HG02884 (cell line): ENCODE measurements around the gene AMOTL2.

Source experiments
- ATAC-seq: cut with Tn5 transposase; IDR thresholded peaks from one replicate; pipeline ENCODE4 v1.9.1; 2021; ENCODE audit warnings: mild to moderate bottlenecking, moderate library complexity; ENCODE audit not compliant: unreplicated experiment

AMOTL2 gene

DNA sequence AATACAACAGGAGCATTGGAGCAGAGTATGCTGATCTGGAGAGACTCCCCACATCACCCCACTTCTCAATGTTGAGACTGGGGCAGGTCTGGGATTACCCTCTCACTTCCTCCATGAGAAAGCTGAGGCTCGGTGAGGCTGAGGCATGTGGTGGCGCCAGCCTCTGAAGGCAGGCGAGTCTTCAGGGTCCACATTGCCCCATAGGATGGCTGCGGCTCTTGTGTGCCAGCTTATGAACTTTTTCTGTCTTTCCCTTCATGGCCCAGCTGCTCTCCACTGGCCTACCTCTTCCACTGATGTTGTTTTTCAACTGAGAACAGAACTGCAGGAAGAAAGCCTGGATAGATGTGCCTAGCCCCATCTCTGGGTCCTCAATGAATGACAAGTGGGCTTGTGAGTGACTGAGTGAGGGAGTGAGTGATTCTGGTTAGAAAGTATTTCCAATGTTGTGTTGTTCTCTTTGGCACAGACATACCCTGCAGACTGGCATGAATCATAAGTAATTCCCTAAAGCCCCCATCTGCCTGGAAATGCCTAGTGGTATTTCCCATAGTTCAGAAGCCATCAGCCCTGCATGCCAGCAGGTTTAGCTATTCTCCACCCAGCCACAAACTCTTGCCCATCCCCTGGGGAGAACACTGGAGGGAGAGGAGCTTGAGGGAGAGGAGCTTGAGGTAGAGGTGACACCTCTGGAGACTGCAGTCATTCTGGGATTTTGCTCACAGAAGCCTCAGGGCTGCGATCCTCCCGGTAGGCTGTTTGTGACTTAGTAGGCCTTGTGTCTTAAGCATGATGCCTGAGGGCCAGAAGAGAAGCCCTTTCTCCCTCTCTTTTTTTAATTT, 56.9 kb downstream of the AMOTL2 start:
- ATAC-seq, result no peak

DNA sequence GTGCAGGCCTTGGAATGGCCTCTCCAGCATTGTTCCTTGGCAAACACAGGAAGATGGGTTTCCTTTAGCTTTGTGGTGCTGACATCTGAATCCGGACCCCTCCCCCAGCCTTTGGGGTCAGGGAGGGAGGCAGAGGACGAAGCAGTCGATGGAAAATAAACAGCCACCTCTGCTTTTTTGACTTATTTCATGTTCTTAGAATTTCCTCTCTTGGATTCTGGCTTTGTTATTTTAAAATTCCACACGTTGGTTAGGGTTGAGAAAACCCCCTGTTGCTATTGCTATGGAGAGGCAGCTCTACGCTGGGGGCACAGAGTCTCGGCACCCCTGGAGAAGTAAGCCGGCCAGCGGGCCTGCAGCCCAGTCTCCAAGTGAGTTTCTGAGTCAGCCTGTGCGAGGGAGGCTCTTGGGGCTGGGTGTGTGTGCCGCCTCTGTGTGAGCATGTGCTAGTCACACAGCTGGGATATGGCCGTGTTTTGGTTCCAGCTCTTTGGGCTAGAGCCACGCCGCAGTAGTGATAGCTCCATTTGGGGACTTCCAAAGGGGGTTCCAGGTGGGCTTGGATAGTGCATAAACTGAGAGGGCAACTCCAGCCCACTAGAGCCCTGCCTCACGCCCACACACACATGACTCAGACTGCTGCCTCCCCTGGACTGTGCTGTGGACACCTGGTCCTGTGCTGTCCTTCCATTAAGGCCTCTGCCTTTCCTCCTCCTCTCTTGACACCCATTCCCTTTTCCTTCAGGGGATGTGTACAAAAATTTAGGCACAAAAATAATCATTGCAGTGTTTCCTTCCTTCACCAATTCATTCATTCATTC, 58.8 kb downstream of the AMOTL2 start:
- no peak for ATAC-seq

DNA sequence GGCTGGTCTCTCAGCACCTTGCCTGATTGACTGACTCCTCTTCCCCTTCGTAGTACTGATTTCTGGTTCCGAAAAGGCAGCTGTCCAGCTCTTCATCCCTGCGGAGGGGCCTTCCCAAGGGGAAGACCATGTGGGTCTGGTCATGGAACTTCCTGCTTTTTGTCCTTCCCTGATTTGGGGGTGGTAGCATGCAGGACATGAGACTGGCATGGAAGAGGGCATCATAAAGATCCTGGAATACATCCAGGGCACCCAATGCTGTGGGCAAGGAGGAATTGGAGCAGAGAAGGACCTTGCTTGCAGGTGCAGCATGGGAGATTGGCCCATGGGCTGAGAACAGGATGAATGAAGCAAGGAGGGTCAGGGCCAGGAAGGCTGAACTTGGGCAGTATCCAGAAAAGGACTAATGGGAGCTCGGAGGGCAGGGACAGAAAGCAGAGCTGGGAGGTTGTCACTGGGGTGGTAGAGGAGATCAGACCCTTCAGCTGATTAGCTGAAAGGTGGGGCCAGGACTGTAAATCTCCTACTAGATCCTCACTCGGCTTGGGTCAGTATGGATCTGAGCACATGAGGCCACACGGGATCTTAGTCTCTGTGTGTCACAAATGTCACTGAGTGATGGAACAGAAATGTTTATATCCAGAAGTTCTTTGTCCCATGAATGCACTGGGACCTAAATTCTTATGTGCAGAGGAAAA, 59.5 kb downstream of the AMOTL2 start:
- no peak for ATAC-seq

DNA sequence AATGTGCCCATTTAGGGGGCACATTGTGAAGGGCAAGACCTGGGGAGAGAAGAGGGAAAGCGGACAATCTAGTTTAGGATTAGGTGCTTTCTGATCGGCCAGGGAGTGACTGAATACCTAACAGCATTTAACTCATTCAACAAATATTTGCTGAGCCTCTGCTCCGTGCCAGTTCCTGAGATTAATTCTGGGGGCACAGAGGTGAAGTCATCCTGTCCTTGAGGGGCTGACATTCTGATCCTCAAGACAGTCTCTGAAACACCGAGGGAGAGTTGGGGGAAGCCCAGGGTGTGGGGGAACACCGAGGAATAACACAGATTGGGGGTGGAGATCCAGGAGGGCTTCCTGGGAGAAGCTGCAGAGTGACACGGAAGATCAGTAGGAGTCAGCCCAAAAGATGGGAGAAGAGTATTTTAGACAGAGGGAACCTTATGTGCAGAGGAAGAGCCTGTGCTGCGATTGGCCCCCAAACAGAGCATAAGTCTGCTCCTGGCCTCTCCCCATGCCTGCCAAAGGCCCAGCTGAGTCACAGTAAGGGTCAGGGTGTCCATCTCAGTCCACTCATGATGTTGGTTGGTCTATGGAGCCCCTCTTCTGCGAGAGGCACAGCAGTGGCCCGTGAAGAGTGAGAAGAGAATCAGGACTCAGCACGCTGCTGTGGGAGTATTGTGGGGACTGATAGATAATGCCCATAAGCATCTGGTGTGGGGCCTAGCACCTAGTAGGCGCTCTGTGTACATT, 60.2 kb downstream of the AMOTL2 start:
- ATAC-seq, result no peak

DNA sequence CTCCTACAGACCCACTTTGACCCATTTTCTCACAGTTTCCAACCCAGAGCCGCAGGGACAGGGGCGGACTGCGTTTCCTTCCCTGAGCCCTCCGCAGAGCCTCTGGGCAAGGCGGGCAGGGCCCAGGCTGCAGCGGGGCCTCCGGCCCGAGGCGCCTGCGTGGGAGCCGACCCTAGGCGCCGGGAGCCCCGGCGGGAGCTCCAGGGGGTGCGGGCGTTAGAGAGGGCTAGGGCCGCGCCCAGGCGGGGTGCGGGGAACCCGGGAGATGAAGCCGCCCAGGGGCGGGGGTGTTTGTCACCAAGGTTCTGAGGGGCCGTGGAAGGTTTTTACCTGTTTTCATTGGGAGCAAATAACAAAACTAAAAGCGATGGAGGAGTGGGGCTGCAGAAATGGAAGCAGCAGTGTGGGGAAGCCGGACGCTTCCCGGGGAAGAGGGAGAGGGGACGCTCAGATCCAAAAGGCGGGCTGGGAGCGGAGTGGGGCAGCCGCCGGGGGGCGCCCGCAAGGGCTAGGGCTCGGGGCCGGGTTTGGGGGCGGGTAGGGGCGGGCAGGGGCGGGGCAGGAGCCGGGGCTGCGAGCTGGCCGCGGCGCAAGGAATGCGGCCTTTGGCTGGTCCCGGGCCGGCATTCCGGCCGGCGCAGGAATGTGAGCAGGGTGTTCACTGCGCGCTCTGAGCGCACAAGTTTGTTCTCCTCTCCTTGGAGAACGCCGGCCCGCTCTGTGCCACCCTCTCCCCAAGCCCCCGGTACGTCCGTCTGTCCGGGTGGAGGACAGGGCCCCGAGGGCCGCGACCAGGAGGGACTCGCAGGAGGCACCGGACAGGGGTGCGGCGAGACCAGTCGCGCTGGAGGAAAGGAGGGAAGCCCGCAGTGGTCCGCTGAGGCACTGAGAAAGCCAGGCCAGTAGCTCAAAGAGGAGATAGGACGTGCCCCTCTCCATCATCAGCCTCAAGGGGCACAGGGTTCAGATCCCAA, 61.1 kb downstream of the AMOTL2 start:
- no peak for ATAC-seq

DNA sequence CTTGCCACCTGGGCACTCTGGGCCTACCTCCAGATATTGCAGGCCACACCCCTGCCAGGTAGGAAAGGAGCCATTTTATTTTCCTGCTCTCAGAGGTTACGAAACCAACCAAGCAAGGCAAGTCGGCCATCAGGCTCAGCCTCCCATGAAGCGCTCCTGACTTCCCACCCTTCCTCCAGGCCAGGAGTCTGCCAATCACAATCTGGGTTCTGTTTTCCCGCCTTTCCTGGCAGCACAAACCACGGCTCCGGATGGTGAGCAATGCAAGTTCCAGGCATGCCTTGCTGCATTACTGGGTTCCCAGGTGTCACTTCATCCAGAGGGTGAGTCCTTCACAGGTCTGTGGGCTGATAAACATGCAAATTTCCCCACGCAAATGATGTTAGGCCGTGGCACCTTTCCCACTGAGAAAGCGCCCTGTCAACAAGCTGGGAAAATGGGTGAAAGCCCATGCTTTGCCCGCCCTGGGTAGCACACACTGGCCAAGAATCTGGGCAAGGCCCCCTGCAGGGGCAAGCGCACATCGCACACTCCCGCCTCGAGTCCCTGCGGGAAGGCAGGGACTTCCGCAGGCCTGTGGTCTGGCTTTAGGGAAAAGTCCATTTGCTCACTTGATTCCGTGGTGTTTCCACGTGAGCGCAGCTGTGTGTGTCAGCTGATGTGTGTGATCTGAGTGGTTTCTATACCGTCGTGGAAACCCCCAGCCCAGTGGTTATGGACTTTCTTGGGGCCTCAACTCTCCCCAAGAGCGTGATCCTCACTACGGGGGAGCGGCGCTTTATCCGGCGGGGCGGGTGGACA, 62.0 kb downstream of the AMOTL2 start:
- ATAC-seq, result no peak

DNA sequence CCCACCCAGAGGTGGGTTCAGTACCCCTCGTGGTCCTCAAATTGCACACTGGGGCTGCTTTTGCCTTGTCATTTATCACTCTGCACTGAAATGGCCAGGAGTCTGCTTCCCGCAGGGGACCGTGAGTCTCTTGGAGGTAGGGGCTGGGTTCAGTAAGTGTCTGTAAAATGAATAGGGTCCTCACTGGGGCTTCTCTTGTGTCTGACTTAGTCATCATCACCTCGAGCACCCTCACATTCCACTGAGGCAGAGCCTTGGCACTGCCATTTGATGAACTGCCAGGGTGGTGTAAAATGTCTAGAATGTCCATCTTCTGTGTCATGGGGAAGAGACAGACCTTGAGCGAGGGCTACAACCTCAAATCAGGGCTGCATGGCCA, 62.6 kb downstream of the AMOTL2 start:
- ATAC-seq, result no peak

DNA sequence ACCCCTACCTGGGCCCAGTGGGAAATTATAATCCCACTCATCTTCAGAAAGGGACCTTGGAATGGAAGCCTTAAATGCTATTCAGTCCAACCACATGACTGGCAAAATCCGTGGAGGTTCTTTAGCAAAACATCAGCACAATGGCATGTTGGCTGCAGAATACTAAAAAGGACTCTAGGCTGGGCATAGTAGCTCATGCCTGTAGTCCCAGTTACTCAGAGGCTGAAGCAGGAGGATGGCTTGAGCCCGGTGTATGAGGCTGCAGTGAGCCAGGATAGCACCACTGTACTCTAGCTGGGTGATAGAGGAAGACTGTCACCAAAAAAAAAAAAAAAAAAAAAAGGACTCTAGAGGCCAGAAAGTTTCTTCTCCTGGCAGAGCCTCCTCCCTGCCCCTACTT, 63.0 kb downstream of the AMOTL2 start:
- ATAC-seq, result no peak

DNA sequence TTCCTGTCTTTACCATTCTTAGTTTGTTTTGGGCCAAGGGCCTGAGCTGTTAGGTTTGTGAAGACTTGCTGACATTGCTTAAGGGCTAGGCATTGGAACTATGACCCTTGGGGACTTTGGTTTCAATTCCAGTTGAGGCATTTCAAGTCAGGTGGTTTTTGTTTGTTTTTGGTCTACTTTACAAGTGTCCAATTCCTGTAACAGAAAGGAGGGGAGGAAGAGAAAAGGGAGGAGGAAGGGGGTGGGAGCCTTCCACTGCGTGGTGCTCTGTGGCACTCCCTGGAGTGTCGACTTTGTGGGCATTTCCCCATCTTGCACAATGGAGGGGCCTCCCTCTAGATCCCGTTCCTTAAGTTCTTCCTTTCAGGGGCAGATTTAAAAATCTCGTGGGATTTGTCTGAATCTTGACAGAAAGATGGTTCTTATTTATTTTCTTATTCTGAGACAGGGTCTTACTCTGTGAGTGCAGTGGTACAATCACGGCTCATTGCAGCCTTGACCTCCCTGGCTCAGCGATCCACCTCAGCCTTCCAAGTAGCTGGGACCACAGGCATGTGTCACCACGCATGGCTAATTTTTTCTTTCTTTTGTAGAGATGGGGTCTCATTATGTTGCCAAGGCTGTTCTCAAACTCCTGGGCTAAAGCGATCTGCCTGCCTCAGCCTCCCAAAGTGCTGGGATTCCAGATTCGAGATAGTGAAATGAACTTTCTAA, 64.1 kb downstream of the AMOTL2 start:
- no peak for ATAC-seq

DNA sequence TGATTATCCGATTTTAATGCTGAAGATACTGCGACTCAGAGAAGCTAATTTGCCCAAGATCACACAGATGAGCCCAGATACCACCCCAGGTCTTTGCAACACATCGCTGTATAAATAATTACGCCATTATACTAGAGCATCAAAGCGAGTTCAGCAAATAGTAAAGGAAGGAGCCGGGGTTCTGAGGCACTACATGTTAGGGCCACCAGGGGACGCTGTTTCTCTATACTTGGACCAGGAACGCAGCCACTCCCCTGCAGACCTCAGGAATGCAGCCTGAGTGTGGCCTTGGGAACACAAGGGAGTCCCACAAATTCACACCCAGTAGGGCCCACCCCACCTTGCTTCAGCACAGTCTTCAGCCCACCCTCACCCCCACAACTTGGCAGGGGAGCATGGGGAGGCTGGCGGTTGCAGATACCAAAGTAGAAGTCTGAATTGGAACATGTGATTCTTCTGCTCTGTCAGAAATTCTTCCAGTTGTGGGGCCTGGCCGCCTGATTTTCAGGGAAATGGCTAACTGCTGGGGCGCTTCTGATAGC, 65.8 kb downstream of the AMOTL2 start:
- ATAC-seq, result no peak

DNA sequence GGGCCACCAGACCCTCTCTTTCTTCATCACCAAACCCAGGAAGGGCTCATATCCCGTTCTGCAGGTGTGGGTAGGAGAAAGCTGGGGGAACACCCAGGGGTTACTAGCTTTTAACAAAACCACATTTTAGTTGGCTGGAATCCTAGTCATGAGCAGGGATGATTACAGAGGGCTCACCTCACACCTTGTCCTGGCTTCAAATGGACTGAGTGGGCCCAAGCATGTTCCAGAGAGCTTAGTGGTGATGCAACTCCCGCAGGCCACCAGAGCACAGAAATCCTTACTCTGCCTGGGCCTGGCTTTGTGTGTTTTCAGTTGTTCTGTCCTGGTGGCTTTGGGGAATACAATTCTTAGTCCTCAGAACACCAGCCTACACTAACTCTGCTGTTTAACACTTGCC, 66.8 kb downstream of the AMOTL2 start:
- no peak for ATAC-seq

DNA sequence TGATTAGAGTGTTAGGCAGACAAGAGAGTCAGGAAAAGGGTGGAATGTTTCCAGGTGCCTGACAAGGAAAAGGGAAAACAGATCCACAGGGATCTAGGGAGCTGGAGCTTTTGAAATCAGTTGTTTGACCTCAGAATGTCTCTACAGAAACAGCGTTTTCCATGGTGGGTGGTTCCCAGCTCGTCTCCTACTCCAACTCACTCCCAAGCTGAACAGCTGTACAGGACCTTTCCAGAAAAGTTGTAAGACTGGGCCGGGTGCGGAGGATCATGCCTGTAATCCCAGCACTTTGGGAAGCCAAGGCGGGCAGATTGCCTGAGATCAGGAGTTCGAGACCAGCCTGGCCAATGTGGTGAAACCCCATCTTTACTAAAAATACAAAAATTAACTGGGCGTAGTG, 67.9 kb downstream of the AMOTL2 start:
- no peak for ATAC-seq
